Urinary bladder (tissue), 4 donors: ENCODE results near the gene ATAD3B. TPM values are rescaled to one million over a fixed set of nuclear protein-coding genes. Genes with fewer than 3 reads are reported as not detected.
A peak's percentile ranks its signal among the peaks of the same experiment; 100 is the strongest.
"Not testable (repeated sequence)": the region's sequence is repeated elsewhere in the genome, so short reads cannot be mapped to it uniquely, and the experiment has no call there.

Experiments
- DNase-seq: peaks from one replicate; pipeline ENCODE4 v3.0.0-alpha.2; 2015; ENCODE audit errors: extremely low spot score
- H3K27ac ChIP-seq: one replicate; pipeline ENCODE4 v1.5.1; 2013; ENCODE audit warnings: low read depth, mild to moderate bottlenecking, moderate library complexity
- H3K36me3 ChIP-seq: one replicate; pipeline ENCODE4 v1.6.1; 2013; ENCODE audit warnings: mild to moderate bottlenecking, moderate library complexity; ENCODE audit not compliant: insufficient read depth
- H3K4me1 ChIP-seq: one replicate; pipeline ENCODE4 v1.6.1; 2013; ENCODE audit warnings: mild to moderate bottlenecking, moderate library complexity; ENCODE audit not compliant: insufficient read depth
- H3K4me3 ChIP-seq: one replicate; pipeline ENCODE4 v1.5.1; 2013; ENCODE audit warnings: low read depth, low read length
- WGBS: extraction: QIAGEN DNeasy Blood & Tissue Kit; methylation state at CpG from one replicate; pipeline ENCODE4 v1.1.7; 2013; 5-methylcytosine and 5-hydroxymethylcytosine counted together
- polyA plus RNA-seq: library from polyadenylated mRNA; stranded (reverse); fragments of 200-250 nt; gene quantifications from one replicate; pipeline ENCODE4 v1.2.3, GENCODE V29; 2013
- total RNA-seq: library from RNA; depleted of rRNA; stranded (reverse); fragments of >200 nt; gene quantifications from one replicate; pipeline ENCODE4 v1.2.3, GENCODE V29; 2014
- donor health status: healthy with polysubstance abuse.
- donor health status: healthy.

Gene ATAD3B
- total and polyA plus RNA-seq, 2 donors, result 11.3 to 14.3 TPM

DNA sequence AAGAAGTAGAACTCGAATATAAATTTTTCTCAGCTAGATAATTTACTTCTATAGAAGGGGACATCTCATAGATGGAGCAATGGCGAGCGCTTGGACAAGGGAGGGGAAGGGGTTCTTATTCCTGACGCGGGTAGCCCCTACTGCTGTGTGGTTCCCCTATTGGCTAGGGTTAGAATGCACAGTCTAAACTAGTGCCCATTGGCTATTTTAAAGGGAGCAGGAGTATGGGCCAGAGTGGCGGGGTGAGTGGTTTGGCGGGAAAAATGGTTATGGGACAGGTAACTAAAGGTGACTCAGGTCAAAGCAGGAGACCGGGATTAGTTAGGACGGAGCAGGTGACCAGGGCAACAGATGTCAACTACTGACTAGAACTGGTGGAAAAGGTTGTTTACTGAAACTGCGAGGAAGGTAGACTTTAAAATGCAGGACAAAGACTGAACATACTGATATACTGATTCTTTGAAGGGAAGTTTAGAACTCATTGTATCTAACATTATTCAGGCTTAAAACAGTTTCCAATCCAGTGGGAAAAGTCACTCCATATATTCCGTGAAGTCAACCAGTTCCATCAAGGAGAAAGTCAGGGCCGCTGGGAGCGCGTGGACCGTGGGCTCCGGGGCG, 39.5 kb downstream of the ATAD3B start:
- DNase-seq, result no peak
- H3K36me3 ChIP-seq, result no peaks in the 10 kb centered on the region
- no peaks in the 10 kb centered on the region for H3K4me1 ChIP-seq
- 12% methylated on average over 17 of the region's 17 CpGs for WGBS
- H3K4me3 ChIP-seq, result peak overlapping the region; percentile 80
- peak overlapping the region; percentile 77 for H3K27ac ChIP-seq

DNA sequence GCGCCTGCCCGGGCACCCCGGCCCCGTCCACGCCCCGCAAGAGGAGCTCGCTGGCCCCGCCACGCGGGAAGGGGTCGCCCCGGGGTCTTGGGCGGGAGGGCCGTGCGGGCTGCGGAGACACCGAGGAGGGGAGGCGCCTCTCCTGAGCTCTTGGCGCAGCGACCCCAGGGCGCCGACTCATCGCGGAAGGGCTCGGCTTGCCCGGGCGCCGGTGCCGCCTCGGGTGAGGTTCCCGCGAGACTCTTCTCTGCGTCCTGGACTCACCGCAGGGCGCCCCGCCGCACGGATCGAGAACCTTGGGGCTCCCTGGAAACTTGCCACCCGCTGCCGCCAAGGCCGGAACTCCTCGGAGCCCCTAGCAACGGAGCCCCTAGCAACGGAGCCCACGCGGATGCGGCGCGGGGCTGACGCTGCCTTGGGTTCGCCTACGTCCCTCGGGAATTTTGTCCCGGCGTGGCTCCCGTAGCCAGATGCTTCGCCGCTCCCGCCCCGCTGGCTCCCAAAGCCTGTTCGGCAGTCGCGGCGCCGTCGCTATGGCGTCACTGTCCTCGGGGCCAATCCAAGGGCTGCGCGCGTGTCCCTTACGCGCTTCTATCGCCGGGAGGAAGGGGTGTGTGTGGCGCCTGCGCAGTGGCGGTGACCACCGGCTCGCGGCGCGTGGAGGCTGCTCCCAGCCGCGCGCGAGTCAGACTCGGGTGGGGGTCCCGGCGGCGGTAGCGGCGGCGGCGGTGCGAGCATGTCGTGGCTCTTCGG, 40.1 kb downstream of the ATAD3B start, which contains the start of gene ATAD3A:
Gene ATAD3A (plus strand): TSS at position 630 of the 753 bp plus-strand sequence. CDS start 107 bp downstream, at position 737.
- Histone ChIP-seq H3K36me3 (no peaks in the 10 kb centered on the region), H3K27ac (peak within 1 kb of the TSS; percentile 77), H3K4me3 (peak within 1 kb of the TSS; percentile 80), H3K4me1 (no peaks in the 10 kb centered on the region)
- DNase-seq, result peak; percentile 89
- WGBS, result under 1% methylated on average over 99 of the region's 99 CpGs

DNA sequence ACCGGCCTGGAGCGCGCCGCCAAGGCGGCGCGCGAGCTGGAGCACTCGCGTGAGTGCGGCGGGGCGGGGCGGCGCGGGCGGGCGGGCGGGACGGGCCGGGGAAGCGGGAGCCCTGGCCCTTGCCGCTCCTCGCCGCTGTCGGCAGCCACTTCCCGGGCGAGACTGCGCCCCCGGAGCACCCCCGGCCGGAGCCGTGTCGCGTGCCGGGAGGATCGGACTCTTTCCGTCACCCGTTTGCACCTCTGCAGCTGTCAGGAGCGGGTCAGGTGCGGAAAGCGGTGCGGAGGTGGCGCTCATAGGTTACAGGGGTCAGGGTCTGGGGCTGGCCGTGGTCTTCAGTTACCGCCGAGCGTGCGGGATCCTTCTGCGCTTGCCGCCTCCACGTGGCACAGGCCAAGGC, 40.9 kb downstream of the ATAD3B start:
- not testable (repeated sequence) for H3K4me1 ChIP-seq, H3K36me3 ChIP-seq, DNase-seq, H3K27ac ChIP-seq
- WGBS, result under 1% methylated on average over 23 of the region's 52 CpGs
- peak overlapping the region; percentile 80 for H3K4me3 ChIP-seq

DNA sequence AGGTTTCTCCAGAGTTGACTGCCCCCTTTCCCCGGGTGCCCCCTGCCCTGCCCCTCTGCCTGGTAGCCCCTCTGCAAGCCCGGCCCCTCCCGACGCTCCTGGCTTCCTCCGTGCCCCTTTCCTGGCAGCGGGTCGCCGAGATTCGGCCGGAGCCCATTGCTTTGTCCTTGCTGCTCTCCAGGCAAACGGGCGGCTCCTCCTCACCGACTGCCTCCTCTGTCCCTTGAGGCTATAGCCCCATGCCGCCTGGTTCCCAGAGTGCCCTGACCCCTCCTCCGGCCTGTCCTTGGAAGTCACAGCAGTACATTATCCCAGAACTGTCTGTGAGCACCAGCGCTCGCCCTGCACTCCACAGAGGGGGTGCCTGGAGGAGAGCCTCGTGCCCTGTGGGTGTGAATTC, 42.1 kb downstream of the ATAD3B start:
- not testable (repeated sequence) for H3K4me3 ChIP-seq, H3K4me1 ChIP-seq, H3K27ac ChIP-seq, H3K36me3 ChIP-seq, DNase-seq
- WGBS, result 82% methylated on average over 16 of the region's 18 CpGs

DNA sequence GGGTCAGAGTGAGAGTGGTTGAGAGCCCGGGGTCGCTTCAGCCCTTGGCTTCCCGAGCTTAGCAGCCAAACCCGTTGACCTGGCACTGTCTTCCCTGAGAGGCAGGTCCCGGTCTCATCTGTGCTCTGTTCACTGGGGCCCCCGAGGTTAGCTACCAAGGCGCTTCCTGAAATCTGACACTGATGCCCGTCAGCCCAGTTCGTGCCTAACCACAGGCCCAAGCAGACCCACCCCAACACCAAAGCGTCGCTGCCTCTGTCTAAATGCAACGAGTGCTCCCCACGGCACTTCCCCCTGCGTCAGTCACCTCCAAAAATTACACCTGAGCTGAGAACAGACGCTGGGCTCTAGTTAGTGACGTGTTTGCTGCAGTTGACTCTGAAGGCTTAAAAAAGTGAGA, 42.8 kb downstream of the ATAD3B start:
- 68% methylated on average over 14 of the region's 16 CpGs for WGBS
- H3K4me3 ChIP-seq, DNase-seq, H3K36me3 ChIP-seq, H3K27ac ChIP-seq, H3K4me1 ChIP-seq: not testable (repeated sequence)

DNA sequence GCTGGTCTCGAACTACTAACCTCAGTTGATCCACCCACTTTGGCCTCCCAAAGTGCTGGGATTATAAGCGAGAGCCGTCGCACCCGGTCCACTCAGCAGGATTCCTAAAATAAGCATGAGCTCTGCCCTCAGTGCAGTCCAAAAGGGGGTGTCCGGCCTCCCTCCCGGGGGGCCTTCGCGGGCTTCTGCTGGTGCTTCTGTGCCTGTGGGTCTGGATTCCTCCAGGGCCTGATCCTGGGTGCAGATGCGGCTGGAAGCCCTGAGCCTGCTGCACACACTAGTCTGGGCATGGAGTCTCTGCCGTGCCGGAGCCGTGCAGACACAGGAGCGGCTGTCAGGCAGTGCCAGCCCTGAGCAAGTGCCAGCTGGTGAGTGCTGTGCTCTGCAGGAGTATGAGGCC, 45.4 kb downstream of the ATAD3B start:
- not testable (repeated sequence) for H3K27ac ChIP-seq, H3K36me3 ChIP-seq, DNase-seq, H3K4me3 ChIP-seq, H3K4me1 ChIP-seq
- WGBS, result 96% methylated on average over 14 of the region's 14 CpGs

GRCh38 chr1:1517973-1518620, 46.5 kb downstream of the ATAD3B start:
- 96% methylated on average over 28 of the region's 28 CpGs for WGBS
- H3K36me3 ChIP-seq, result no peaks in the 10 kb centered on the region

DNA sequence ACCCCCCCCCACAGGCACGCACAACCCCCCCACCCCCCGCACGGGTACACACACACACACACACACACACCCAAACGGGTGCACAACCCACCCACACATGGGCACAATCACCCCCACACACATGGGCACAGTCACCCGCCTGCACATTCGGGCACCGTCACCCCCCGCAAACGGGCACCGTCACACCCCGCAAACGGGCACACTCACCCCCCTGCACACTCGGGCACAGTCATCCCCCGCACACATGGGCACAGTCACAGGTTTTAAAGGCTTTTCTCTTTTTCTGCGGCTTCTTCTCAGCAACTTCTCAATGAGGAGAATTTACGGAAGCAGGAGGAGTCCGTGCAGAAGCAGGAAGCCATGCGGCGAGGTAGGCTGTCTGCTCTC, 47.0 kb downstream of the ATAD3B start:
- WGBS, result 91% methylated on average over 17 of the region's 19 CpGs
- not testable (repeated sequence) for H3K4me3 ChIP-seq, H3K36me3 ChIP-seq, DNase-seq, H3K4me1 ChIP-seq, H3K27ac ChIP-seq

More at GRCh38 chr1:1517973-1518620, 46.5 kb downstream of the ATAD3B start:
- no peak overlapping the region for H3K27ac ChIP-seq
- H3K4me1 ChIP-seq, result no peaks in the 10 kb centered on the region
- no peak for DNase-seq
- no peak overlapping the region for H3K4me3 ChIP-seq

GRCh38 chr1:1519805-1520505, 48.4 kb downstream of the ATAD3B start:
- not testable (repeated sequence) for H3K27ac ChIP-seq, H3K4me1 ChIP-seq, H3K36me3 ChIP-seq, H3K4me3 ChIP-seq, DNase-seq
- WGBS, result 97% methylated on average over 51 of the region's 51 CpGs

GRCh38 chr1:1521331-1521730, 49.8 kb downstream of the ATAD3B start:
- Histone ChIP-seq H3K4me3 (no peak overlapping the region), H3K27ac (no peak overlapping the region), H3K36me3 (no peaks in the 10 kb centered on the region), H3K4me1 (no peaks in the 10 kb centered on the region)
- WGBS, result 93% methylated on average over 19 of the region's 19 CpGs
- DNase-seq, result no peak

DNA sequence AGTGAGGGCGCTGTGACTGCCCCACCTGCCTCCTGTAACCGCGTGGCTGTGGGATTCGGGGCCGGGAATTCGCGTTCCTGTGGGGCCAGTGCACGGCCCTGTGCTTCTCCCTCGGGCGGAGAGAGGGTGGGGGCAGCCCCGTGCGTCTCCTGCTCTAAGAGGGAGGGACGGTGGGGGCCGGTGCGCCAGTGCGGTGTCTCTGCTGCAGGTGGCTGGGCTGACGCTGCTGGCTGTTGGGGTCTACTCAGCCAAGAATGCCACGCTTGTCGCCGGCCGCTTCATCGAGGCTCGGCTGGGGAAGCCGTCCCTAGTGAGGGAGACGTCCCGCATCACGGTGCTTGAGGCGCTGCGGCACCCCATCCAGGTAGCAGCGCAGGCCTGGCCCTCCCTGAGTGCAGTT, 51.0 kb downstream of the ATAD3B start:
- DNase-seq, H3K4me1 ChIP-seq, H3K27ac ChIP-seq, H3K36me3 ChIP-seq, H3K4me3 ChIP-seq: not testable (repeated sequence)
- WGBS, result 95% methylated on average over 30 of the region's 30 CpGs

GRCh38 chr1:1523226-1523625, 51.7 kb downstream of the ATAD3B start:
- H3K36me3 ChIP-seq, H3K27ac ChIP-seq, H3K4me1 ChIP-seq, DNase-seq, H3K4me3 ChIP-seq: not testable (repeated sequence)
- 96% methylated on average over 31 of the region's 31 CpGs for WGBS

- not testable (repeated sequence) for H3K27ac ChIP-seq, DNase-seq, H3K4me1 ChIP-seq, H3K4me3 ChIP-seq, H3K36me3 ChIP-seq
- 91% methylated on average over 17 of the region's 17 CpGs for WGBS
Measured at GRCh38 chr1:1523651-1524050, 52.1 kb downstream of the ATAD3B start.
